Measurements from ENCODE around the gene LYRM7.

Gene LYRM7

DNA sequence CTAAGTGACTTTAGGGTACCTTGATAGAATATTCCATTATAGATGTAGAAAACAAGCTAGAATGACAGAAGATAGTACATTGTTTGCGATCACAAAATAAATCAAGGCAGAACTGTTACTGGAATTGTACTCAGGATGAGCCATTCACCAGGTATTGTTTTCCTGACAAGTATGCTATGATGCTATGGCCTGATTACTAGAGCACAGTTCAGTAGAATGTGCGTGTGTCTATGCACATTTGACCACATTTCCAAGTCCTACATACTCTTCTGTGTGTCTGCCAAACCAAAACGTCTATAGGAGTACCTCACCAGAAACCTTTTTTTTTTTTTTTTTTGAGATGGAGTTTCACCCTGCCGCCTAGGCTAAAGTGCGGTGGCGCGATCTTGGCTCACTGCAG, 49.8 kb downstream of the LYRM7 start:
- TF ChIP-seq, protein P1, sequence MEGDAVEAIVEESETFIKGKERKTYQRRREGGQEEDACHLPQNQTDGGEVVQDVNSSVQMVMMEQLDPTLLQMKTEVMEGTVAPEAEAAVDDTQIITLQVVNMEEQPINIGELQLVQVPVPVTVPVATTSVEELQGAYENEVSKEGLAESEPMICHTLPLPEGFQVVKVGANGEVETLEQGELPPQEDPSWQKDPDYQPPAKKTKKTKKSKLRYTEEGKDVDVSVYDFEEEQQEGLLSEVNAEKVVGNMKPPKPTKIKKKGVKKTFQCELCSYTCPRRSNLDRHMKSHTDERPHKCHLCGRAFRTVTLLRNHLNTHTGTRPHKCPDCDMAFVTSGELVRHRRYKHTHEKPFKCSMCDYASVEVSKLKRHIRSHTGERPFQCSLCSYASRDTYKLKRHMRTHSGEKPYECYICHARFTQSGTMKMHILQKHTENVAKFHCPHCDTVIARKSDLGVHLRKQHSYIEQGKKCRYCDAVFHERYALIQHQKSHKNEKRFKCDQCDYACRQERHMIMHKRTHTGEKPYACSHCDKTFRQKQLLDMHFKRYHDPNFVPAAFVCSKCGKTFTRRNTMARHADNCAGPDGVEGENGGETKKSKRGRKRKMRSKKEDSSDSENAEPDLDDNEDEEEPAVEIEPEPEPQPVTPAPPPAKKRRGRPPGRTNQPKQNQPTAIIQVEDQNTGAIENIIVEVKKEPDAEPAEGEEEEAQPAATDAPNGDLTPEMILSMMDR (IDR thresholded peaks at IDR 0.05), result no peak
- DNase-seq (ENCODE audit: low spot score), result no peak
- Histone ChIP-seq H3K4me3 (no peak overlapping the region), H3K27ac (no peak overlapping the region)

GRCh38 chr5:131221008-131221703, 50.4 kb downstream of the LYRM7 start:
- Histone ChIP-seq H3K4me3 (no peak overlapping the region), H3K27ac (no peak overlapping the region)
- TF ChIP-seq, protein P1 (IDR thresholded peaks at IDR 0.05), result no peak
- no peak for DNase-seq (ENCODE audit: low spot score)

GRCh38 chr5:131221888-131222287, 51.1 kb downstream of the LYRM7 start:
- Histone ChIP-seq H3K27ac (no peak overlapping the region), H3K4me3 (no peak overlapping the region)
- no peak for DNase-seq (ENCODE audit: low spot score)
- TF ChIP-seq, protein P1 (IDR thresholded peaks at IDR 0.05), result no peak

GRCh38 chr5:131222731-131223130, 52.0 kb downstream of the LYRM7 start:
- DNase-seq (ENCODE audit: low spot score), result no peak
- H3K27ac ChIP-seq, result no peak overlapping the region
- TF ChIP-seq, protein P1 (IDR thresholded peaks at IDR 0.05), result no peak
- no peak overlapping the region for H3K4me3 ChIP-seq

DNA sequence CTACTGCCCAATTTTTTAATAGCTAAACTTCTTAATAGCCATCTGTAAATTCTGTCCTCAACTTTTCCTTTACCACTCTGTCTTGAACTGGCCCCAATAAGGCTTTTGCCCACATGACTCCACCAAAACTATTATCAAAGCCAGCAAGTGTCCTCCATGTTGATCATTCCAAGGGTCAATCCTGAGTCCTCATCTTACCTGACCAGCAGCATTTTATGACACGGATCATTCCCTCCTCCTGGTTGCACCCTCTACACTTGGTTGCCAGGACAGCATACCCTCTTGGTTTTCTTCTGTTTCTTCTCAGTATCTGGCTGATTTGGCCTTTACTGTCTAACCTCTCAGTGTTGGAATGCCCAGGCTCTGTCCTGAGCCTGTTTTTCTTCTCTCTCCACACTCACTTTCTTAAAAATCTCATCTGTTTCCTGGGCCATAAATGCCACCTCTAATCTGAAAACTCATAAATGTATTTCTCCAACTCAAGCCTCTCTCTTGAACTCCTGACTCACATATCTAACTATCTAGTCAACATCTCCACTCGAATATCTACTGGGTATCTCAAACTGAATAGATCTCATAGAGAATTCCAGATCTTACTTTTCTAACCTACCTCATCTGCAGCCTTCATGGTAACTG, 53.1 kb downstream of the LYRM7 start:
- DNase-seq (ENCODE audit: low spot score), result no peak
- no peak overlapping the region for H3K27ac ChIP-seq
- no peak overlapping the region for H3K4me3 ChIP-seq
- TF ChIP-seq, protein P1 (IDR thresholded peaks at IDR 0.05), result no peak

DNA sequence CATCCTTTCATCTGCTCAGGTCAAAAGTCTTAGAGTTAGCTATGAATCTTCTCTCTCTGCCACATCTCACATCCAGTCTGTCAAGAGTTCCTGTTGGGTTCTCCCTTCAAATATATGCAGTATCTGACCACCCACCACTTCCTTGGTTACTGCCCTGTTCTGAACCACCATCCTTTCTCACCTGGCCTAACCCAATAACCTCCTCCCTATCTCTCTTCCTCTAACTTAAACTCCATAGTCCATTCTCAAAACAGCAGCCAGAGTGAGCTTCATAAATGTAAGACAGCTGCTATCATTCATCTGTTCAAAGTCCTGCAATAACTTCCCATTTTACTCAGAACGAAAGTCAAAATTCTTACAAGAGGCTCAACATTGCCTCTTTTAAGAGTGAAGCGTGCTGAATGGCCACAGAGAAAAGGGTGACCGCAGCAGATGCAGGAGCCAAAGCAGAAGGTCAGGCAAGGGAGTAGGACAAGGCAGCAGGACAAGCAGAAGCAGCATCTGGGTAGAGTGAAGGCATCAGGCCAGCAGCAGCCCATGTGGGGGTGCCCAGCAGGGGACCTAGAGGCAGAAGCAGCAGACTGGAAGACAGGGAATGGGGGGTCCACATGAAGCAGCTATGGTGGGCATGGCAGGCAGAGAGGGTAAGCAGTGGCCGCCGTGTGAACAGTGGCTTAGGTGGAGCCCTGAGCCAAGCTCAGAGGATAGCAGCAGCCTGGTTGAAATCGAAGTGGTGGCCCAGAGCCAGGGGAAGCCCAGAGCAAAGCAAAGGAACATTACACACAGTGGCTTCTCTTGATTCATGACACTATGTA, 53.9 kb downstream of the LYRM7 start:
- DNase-seq (ENCODE audit: low spot score), result no peak
- H3K4me3 ChIP-seq, result no peak overlapping the region

More for the DNA sequence above, 53.9 kb downstream of the LYRM7 start:
- peak overlapping the region in 1 of 2 donors; percentile 54 for H3K27ac ChIP-seq
- TF ChIP-seq, protein P1 (IDR thresholded peaks at IDR 0.05), result no peak

All from coronary artery (tissue), 2 donors.